Esophagus squamous epithelium (tissue), 4 donors: ENCODE data around the gene CNOT2.

Source experiments
- CTCF ChIP-seq, 6 experiments: fragments of 450-650 bp in 4 of 6; fragments of 200-600 bp in 2 of 6; sonication (generic) in 2 of 6; IDR thresholded peaks; one replicate each; pipeline ENCODE4 v1.5.1; 2016 to 2019; ENCODE audit warnings: antibody characterized with exemption in 6 of 6, mild to moderate bottlenecking in 4 of 6, moderate library complexity in 4 of 6
- POLR2A ChIP-seq, 4 donors: fragments of 450-650 bp; IDR thresholded peaks; one replicate each; pipeline ENCODE4 v1.6.1; 2017; ENCODE audit warnings: antibody characterized with exemption in 4 of 4, mild to moderate bottlenecking in 4 of 4, moderate library complexity in 3 of 4

GRCh38 chr12:70248876-70249275, 5.6 kb downstream of the CNOT2 start:
- TF ChIP-seq CTCF (IDR thresholded peaks at IDR 0.05) (no peak), POLR2A (IDR thresholded peaks at IDR 0.05) (no peak)
